Esophagus muscularis mucosa (tissue), 4 donors: ENCODE measurements around the gene NDUFS3. TPM values are rescaled to one million over a fixed set of nuclear protein-coding genes. Genes with fewer than 3 reads are reported as not detected.
"Not testable (repeated sequence)": the region's sequence is repeated elsewhere in the genome, so short reads cannot be mapped to it uniquely, and the experiment has no call there.

Source experiments
- DNase-seq: peaks from one replicate; pipeline ENCODE4 v3.0.0-alpha.2; 2017; ENCODE audit errors: extremely low spot score
- H3K27ac ChIP-seq, 4 donors: fragments of 200-600 bp; sonication (generic); replicated peaks in 1 of 4; 1 replicate in 3 of 4; 2 replicates in 1 of 4; pipeline ENCODE4 v1.5.1; 2016 to 2019; ENCODE audit warnings: mild to moderate bottlenecking in 1 of 4
- H3K27me3 ChIP-seq, 4 donors: fragments of 200-600 bp; sonication (generic); one replicate each; pipeline versions ENCODE4 v1.5.1 to v1.6.0; 2016 to 2019
- H3K36me3 ChIP-seq, 4 donors: fragments of 200-600 bp; sonication (generic); one replicate each; pipeline ENCODE4 v1.5.1; 2016 to 2019
- H3K4me1 ChIP-seq, 4 donors: fragments of 200-600 bp; sonication (generic); one replicate each; pipeline ENCODE4 v1.5.1; 2016 to 2019
- H3K4me3 ChIP-seq, 4 donors: fragments of 200-600 bp; sonication (generic); 1 replicate in 2 of 4; 2 replicates in 2 of 4; pipeline ENCODE4 v1.5.1; 2016 to 2019; ENCODE audit warnings: mild to moderate bottlenecking in 4 of 4, moderate library complexity in 1 of 4
- H3K9me3 ChIP-seq, 4 donors: fragments of 200-600 bp; sonication (generic); 1 replicate in 3 of 4; 2 replicates in 1 of 4; pipeline ENCODE4 v1.5.1; 2016 to 2019
- CTCF ChIP-seq, 3 experiments: fragments of 200-600 bp in 2 of 3; fragments of 450-650 bp in 1 of 3; sonication (generic) in 2 of 3; IDR thresholded peaks; one replicate each; pipeline ENCODE4 v1.5.1; 2017 to 2019; ENCODE audit warnings: antibody characterized with exemption in 3 of 3, mild to moderate bottlenecking in 2 of 3, moderate library complexity in 1 of 3
- EP300 ChIP-seq: sonication (generic); formaldehyde crosslinking; IDR thresholded peaks from one replicate; pipeline ENCODE4 v1.6.1; 2017; ENCODE audit warnings: antibody characterized with exemption
- POLR2A ChIP-seq: fragments of 450-650 bp; IDR thresholded peaks from one replicate; pipeline ENCODE4 v1.6.1; 2017; ENCODE audit warnings: antibody characterized with exemption, moderate library complexity, mild to moderate bottlenecking, low read depth
- POLR2AphosphoS5 ChIP-seq, 2 donors: sonication (generic); formaldehyde crosslinking; IDR thresholded peaks; one replicate each; pipeline ENCODE4 v1.6.1; 2017; ENCODE audit warnings: antibody characterized with exemption in 2 of 2
- WGBS: methylation state at CpG from one replicate; pipeline ENCODE4 v1.1.5; 2018; 5-methylcytosine and 5-hydroxymethylcytosine counted together
- intact Hi-C: fragments of 100-400 bp; cut with DNase I; formaldehyde crosslinking; loops from one replicate; pipeline ENCODE4 v1.15.1; 2023
- total RNA-seq, 4 donors: library from RNA; depleted of rRNA; stranded (reverse); fragments of >200 nt; gene quantifications; one replicate each; pipeline versions ENCODE4 v1.1.0 to v1.2.1, GENCODE V29; 2016

Gene NDUFS3
- total RNA-seq, 4 donors from 2014 or later, result 53.5 to 76.7 (median 72.0) TPM

GRCh38 chr11:47551086-47551485 lies 27.8 kb upstream of the NDUFS3 start:
- Histone ChIP-seq H3K4me3 (peak overlapping the region in 3 of 4 donors; percentile 64 to 95 (median 93)), H3K4me1 (peaks cover 45 to 68% (median 63%) of the 10 kb centered on the region in 4 donors), H3K27ac (peak overlapping the region; percentile 2 to 94 (median 86))

GRCh38 chr11:47552056-47552565 lies 26.8 kb upstream of the NDUFS3 start:
- peaks cover 45 to 62% (median 55%) of the 10 kb centered on the region in 4 donors for H3K4me1 ChIP-seq
- TF ChIP-seq POLR2AphosphoS5 (IDR thresholded peaks at IDR 0.05) (peak in 1 of 2 donors; percentile 9), POLR2A (no peak)
- under 1% methylated on average over 17 of the region's 22 CpGs for WGBS
- no peak for DNase-seq
- H3K27ac ChIP-seq, result peak overlapping the region; percentile 79 to 97 (median 94)
- intact Hi-C loops, result loop anchor here (5.0 kb wide), 1 partner anchor 45 kb away; no protein-coding TSS in a partner anchor
- no peaks in the 10 kb centered on the region for H3K36me3 ChIP-seq
- peak overlapping the region; percentile 64 to 100 (median 94) for H3K4me3 ChIP-seq
- H3K27me3 ChIP-seq, result no peaks in the 10 kb centered on the region
- H3K9me3 ChIP-seq, result no peaks in the 10 kb centered on the region

More at GRCh38 chr11:47551086-47551485, 27.8 kb upstream of the NDUFS3 start:
- H3K9me3 ChIP-seq, result no peaks in the 10 kb centered on the region
- intact Hi-C loops, result loop anchor here (5.0 kb wide), 1 partner anchor 44 kb away; no protein-coding TSS in a partner anchor
- no peaks in the 10 kb centered on the region for H3K36me3 ChIP-seq
- no peak for DNase-seq
- H3K27me3 ChIP-seq, result no peaks in the 10 kb centered on the region
- TF ChIP-seq CTCF (IDR thresholded peaks at IDR 0.05) (peak in 1 of 3 experiments; percentile 14), POLR2A (no peak)

- H3K27me3 ChIP-seq, result no peaks in the 10 kb centered on the region
- H3K4me1 ChIP-seq, result peaks cover 39 to 55% (median 48%) of the 10 kb centered on the region in 4 donors
- 1% methylated on average over 43 of the region's 89 CpGs for WGBS
- H3K9me3 ChIP-seq, result no peaks in the 10 kb centered on the region
- intact Hi-C loops, result loop anchor here (5.0 kb wide), 1 partner anchor 45 kb away; no protein-coding TSS in a partner anchor
- TF ChIP-seq POLR2AphosphoS5 (IDR thresholded peaks at IDR 0.05) (peak; percentile 80 to 91), EP300 (no peak), POLR2A (peak; percentile 69), CTCF (IDR thresholded peaks at IDR 0.05) (peak; percentile 94 to 97 (median 97))
- peak within 1 kb of the TSS; percentile 64 to 100 (median 94) for H3K4me3 ChIP-seq
- peak; percentile 98 for DNase-seq
- no peaks in the 10 kb centered on the region for H3K36me3 ChIP-seq
- H3K27ac ChIP-seq, result peak within 1 kb of the TSS; percentile 79 to 97 (median 94)
These were observed 26.1 kb upstream of the NDUFS3 start, which contains the start of gene CELF1 for GRCh38 chr11:47552566-47553405. CELF1 (minus strand) TSS chr11:47553132; CDS start chr11:47499523, 53,609 bp downstream.

GRCh38 chr11:47553406-47553743 lies 25.5 kb upstream of the NDUFS3 start:
- intact Hi-C loops, result loop anchor here (5.0 kb wide), 1 partner anchor 46 kb away; no protein-coding TSS in a partner anchor
- TF ChIP-seq EP300 (no peak), CTCF (IDR thresholded peaks at IDR 0.05) (peak in 1 of 3 experiments; percentile 5), POLR2A (no peak), POLR2AphosphoS5 (IDR thresholded peaks at IDR 0.05) (no peak)
- no peak for DNase-seq
- Histone ChIP-seq H3K36me3 (no peaks in the 10 kb centered on the region), H3K4me1 (peaks cover 33 to 49% (median 42%) of the 10 kb centered on the region in 4 donors), H3K4me3 (peak overlapping the region; percentile 64 to 100 (median 94)), H3K27me3 (no peaks in the 10 kb centered on the region), H3K9me3 (no peaks in the 10 kb centered on the region), H3K27ac (peak overlapping the region; percentile 79 to 97 (median 94))
- 15% methylated on average over 9 of the region's 9 CpGs for WGBS

GRCh38 chr11:47557004-47557403 lies 21.9 kb upstream of the NDUFS3 start:
- DNase-seq, H3K27ac ChIP-seq, intact Hi-C loops, H3K36me3 ChIP-seq, H3K27me3 ChIP-seq, H3K9me3 ChIP-seq, H3K4me3 ChIP-seq: not testable (repeated sequence)
- WGBS, result 95% methylated on average over 12 of the region's 12 CpGs
- peaks cover 2 to 13% (median 7%) of the 10 kb centered on the region in 4 donors for H3K4me1 ChIP-seq
